Endodermal cell (in vitro differentiated cells): Measurements from ENCODE around the gene PAN2. TPM values are rescaled to one million over a fixed set of nuclear protein-coding genes. Genes with fewer than 3 reads are reported as not detected.
"Not testable (repeated sequence)": the region's sequence is repeated elsewhere in the genome, so short reads cannot be mapped to it uniquely, and the experiment has no call there.

Experiments
- DNase-seq: peaks from one replicate; pipeline ENCODE4 v3.0.0-alpha.2; 2017
- H3K27ac ChIP-seq: 2 replicates; pipeline ENCODE4 v1.5.1; 2013; ENCODE audit warnings: mild to moderate bottlenecking, low read depth, low read length, moderate library complexity
- H3K27me3 ChIP-seq: 2 replicates; pipeline ENCODE4 v1.6.1; 2013; ENCODE audit warnings: mild to moderate bottlenecking, low read length, moderate library complexity; ENCODE audit not compliant: insufficient read depth, control insufficient read depth, poor library complexity, severe bottlenecking
- H3K36me3 ChIP-seq: 2 replicates; pipeline ENCODE4 v1.7.0; 2013; ENCODE audit warnings: mild to moderate bottlenecking, low read length, moderate library complexity; ENCODE audit not compliant: control insufficient read depth, insufficient read depth
- H3K4me1 ChIP-seq: one replicate; pipeline ENCODE4 v1.7.0; 2013; ENCODE audit warnings: low read length; ENCODE audit not compliant: control insufficient read depth, insufficient read depth
- H3K4me3 ChIP-seq: 2 replicates; pipeline ENCODE4 v1.5.1; 2013; ENCODE audit warnings: mild to moderate bottlenecking, low read length, moderate library complexity
- H3K9ac ChIP-seq: 2 replicates; pipeline ENCODE4 v1.6.1; 2013; ENCODE audit warnings: mild to moderate bottlenecking, low read length, moderate library complexity; ENCODE audit not compliant: poor library complexity, severe bottlenecking; ENCODE audit errors: extremely low read depth
- H3K9me3 ChIP-seq: 2 replicates; pipeline ENCODE4 v1.6.1; 2013; ENCODE audit warnings: mild to moderate bottlenecking, low read length, moderate library complexity; ENCODE audit not compliant: control insufficient read depth
- H3K27ac Mint-ChIP-seq: 2 replicates; pipeline ENCODE4 v1.8.0; 2020; ENCODE audit warnings: mixed read lengths
- H3K27me3 Mint-ChIP-seq: 2 replicates; pipeline ENCODE4 v1.8.0; 2021; ENCODE audit warnings: mild to moderate bottlenecking, mixed read lengths; ENCODE audit not compliant: insufficient read depth
- H3K36me3 Mint-ChIP-seq: 2 replicates; pipeline ENCODE4 v1.8.0; 2020; ENCODE audit warnings: low read depth, mixed read lengths
- H3K4me1 Mint-ChIP-seq: 2 replicates; pipeline ENCODE4 v1.8.0; 2020; ENCODE audit warnings: mixed read lengths
- H3K4me3 Mint-ChIP-seq: 2 replicates; pipeline ENCODE4 v1.8.0; 2020; ENCODE audit warnings: mild to moderate bottlenecking, moderate library complexity, mixed read lengths
- H3K9me3 Mint-ChIP-seq: 2 replicates; pipeline ENCODE4 v1.8.0; 2020; ENCODE audit warnings: mild to moderate bottlenecking, mixed read lengths
- WGBS, 2 experiments: methylation state at CpG; one replicate each; pipeline versions ENCODE4 v1.1.5 to v1.1.7; 2013; ENCODE audit warnings: missing lambda C conversion rate in 2 of 2, mixed read lengths in 1 of 2; ENCODE audit not compliant: insufficient coverage in 1 of 2, insufficient read length in 1 of 2; 5-methylcytosine and 5-hydroxymethylcytosine counted together
- total RNA-seq, 2 donors: library from RNA; stranded (reverse); fragmentation: NEBNext Ultra II Directional in 1 of 2; extraction: Animal tissue kit (Norgen Biotek cat#: 25700) in 1 of 2; gene quantifications; 2 replicates in 1 of 2; 3 replicates in 1 of 2; pipeline ENCODE4 v1.2.1, GENCODE V29; 2021
- TF ChIP-seq, protein P1 (sequence below): fragments of 200-600 bp; sonication (generic); conservative IDR thresholded peaks from 2 replicates; pipeline ENCODE4 v1.5.0; 2021; ENCODE audit warnings: antibody characterized with exemption, mild to moderate bottlenecking

Gene PAN2
- total RNA-seq, 2 donors from 2014 or later: 66.5 to 90.3 TPM

DNA sequence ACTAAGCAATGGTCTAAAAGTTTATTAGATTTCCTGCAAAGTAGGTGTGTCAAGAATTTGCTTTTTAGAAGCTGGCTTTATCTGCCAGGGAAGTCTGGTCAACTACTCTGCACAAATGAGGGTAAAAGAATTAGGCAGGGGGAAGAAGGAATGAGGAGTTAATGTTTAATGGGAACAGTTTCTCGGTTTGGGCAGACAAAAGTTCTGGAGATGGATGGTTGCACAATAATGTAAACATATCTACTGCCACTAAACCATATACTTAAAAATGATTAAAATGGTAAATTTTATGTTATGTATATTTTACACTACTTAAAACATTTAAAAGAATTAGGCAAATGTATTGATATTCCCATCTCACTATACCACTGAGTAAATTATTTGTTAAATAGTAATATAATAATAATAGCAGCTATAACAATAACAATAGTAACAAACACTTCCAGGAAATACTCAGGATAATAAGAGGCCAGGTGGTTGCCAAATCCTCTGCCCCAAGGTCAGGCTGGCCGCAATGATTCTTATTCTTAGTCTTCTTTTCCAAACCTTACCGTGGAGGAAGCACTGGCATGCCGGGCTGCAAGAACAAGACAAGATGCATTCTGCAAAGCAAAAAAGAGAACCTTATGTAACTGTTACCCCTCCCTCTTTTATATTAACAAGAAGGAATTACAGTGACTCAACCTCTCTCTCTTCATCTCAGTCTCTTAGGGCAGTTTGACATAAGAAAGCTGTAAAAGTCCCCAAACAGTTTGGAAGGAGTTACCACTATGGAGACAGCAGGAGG is 47.6 kb downstream of the PAN2 start:
- 99 to 100% methylated on average over 2 to 3 of the region's 4 CpGs for WGBS, 2 experiments
- H3K27me3 Mint-ChIP-seq: no peaks in the 10 kb centered on the region
- no peaks in the 10 kb centered on the region for H3K9me3 ChIP-seq
- H3K36me3 Mint-ChIP-seq: peaks cover 54% of the 10 kb centered on the region
- peaks cover 70% of the 10 kb centered on the region for H3K36me3 ChIP-seq
- TF ChIP-seq, protein P1, sequence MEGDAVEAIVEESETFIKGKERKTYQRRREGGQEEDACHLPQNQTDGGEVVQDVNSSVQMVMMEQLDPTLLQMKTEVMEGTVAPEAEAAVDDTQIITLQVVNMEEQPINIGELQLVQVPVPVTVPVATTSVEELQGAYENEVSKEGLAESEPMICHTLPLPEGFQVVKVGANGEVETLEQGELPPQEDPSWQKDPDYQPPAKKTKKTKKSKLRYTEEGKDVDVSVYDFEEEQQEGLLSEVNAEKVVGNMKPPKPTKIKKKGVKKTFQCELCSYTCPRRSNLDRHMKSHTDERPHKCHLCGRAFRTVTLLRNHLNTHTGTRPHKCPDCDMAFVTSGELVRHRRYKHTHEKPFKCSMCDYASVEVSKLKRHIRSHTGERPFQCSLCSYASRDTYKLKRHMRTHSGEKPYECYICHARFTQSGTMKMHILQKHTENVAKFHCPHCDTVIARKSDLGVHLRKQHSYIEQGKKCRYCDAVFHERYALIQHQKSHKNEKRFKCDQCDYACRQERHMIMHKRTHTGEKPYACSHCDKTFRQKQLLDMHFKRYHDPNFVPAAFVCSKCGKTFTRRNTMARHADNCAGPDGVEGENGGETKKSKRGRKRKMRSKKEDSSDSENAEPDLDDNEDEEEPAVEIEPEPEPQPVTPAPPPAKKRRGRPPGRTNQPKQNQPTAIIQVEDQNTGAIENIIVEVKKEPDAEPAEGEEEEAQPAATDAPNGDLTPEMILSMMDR: no peak
- no peak for DNase-seq
- H3K27ac ChIP-seq: no peak overlapping the region
- H3K4me3 Mint-ChIP-seq: no peak overlapping the region
- no peak overlapping the region for H3K4me3 ChIP-seq
- H3K9ac ChIP-seq: no peak overlapping the region
- H3K4me1 ChIP-seq: no peaks in the 10 kb centered on the region
- no peak overlapping the region for H3K27ac Mint-ChIP-seq
- H3K4me1 Mint-ChIP-seq: peaks cover 1% of the 10 kb centered on the region
- H3K27me3 ChIP-seq: no peaks in the 10 kb centered on the region
- H3K9me3 Mint-ChIP-seq: no peaks in the 10 kb centered on the region

DNA sequence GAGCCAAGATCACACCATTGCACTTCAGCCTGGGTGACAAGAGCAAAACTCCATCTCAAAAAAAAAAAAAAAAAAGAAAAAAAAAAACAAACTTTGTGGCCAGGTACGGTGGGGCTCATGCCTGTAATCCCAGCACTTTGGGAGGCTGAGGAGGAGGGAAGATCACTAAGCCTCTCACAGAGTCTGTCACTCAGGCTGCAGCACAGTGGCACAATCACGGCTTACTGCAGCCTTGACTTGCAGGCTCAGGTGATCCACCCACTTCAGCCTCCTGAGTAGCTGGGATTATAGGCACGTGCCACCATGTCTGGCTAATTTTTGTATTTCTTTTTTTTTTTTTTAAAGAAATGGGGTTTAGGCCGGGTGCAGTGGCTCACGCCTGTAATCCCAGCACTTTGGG is 49.5 kb downstream of the PAN2 start:
- H3K4me3 ChIP-seq, H3K9me3 Mint-ChIP-seq, H3K4me1 ChIP-seq, H3K27me3 ChIP-seq, H3K27ac ChIP-seq, H3K27ac Mint-ChIP-seq, H3K4me3 Mint-ChIP-seq, H3K4me1 Mint-ChIP-seq, H3K9me3 ChIP-seq, H3K27me3 Mint-ChIP-seq, DNase-seq, H3K9ac ChIP-seq: not testable (repeated sequence)
- H3K36me3 Mint-ChIP-seq: peaks cover 49% of the 10 kb centered on the region
- 94 to 100% methylated on average over 2 to 5 of the region's 5 CpGs for WGBS, 2 experiments
- peaks cover 69% of the 10 kb centered on the region for H3K36me3 ChIP-seq

DNA sequence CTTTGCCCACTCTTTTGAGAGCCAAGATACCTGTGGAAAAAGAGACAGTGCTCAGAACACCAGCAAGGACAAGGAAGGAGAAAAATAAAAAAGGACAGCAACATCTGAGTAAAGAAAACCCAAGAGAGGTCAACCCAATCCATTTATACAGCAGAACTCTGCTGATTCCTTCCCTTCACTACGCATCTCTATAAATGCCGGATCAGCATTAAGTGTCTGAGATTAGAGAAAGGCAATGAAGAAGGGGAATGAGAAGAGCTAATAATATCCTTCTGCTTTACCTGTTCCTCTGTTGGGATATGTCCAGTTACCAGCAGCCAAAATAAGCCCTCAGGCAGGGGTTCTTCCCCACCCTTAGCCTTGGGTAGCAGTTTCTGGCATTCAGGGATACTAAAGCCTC is 51.2 kb downstream of the PAN2 start:
- H3K27ac Mint-ChIP-seq: no peak overlapping the region
- H3K4me3 ChIP-seq: no peak overlapping the region
- no CpG with 5 or more reads among the region's 2 CpGs for WGBS, 2 experiments

More for the DNA sequence above, 51.2 kb downstream of the PAN2 start:
- TF ChIP-seq, protein P1: no peak
- peaks cover 66% of the 10 kb centered on the region for H3K36me3 ChIP-seq
- Mint-ChIP-seq H3K4me3 (no peak overlapping the region), H3K27me3 (no peaks in the 10 kb centered on the region), H3K36me3 (peaks cover 54% of the 10 kb centered on the region), H3K4me1 (no peaks in the 10 kb centered on the region), H3K9me3 (no peaks in the 10 kb centered on the region)
- H3K27ac ChIP-seq: no peak overlapping the region
- no peak overlapping the region for H3K9ac ChIP-seq
- H3K27me3 ChIP-seq: no peaks in the 10 kb centered on the region
- H3K9me3 ChIP-seq: no peaks in the 10 kb centered on the region
- no peaks in the 10 kb centered on the region for H3K4me1 ChIP-seq
- no peak for DNase-seq
